ENCODE measurements around the gene MBNL1. TPM values are rescaled to one million over a fixed set of nuclear protein-coding genes. Genes with fewer than 3 reads are reported as not detected.

The MBNL1 gene
- polyA plus RNA-seq, 1 donor from 2014 or later: 12.7 TPM

- Histone ChIP-seq H3K9me3 (ENCODE audit: low read length) (no peaks in the 10 kb centered on the region), H3K4me2 (ENCODE audit: low read length) (no peak overlapping the region), H3K27me3 (ENCODE audit: insufficient read depth, low read depth, low read length) (no peaks in the 10 kb centered on the region), H3F3A (ENCODE audit: insufficient read depth, low read length, poor library complexity, severe bottlenecking) (no peaks in the 10 kb centered on the region), H3K27ac (ENCODE audit: low read length) (no peak overlapping the region), H4K20me1 (ENCODE audit: insufficient read depth) (no peaks in the 10 kb centered on the region), H3K9me2 (ENCODE audit: insufficient read depth, low read length) (no peaks in the 10 kb centered on the region), H2AFZ (ENCODE audit: low read depth, low read length) (no peak overlapping the region), H3K79me2 (replicated peaks; ENCODE audit: insufficient read depth, low read length) (peaks cover 5% of the 10 kb centered on the region), H3K4me3 (ENCODE audit: low read length) (no peak overlapping the region), H3K9ac (ENCODE audit: low read length) (no peak overlapping the region), H3K36me3 (ENCODE audit: insufficient read depth, low read length) (no peaks in the 10 kb centered on the region)
- TF ChIP-seq REST (IDR thresholded peaks at IDR 0.05; ENCODE audit: borderline replicate concordance) (no peak), RAD21 (conservative IDR thresholded peaks at IDR 0.05) (no peak), EZH2 (IDR thresholded peaks at IDR 0.05; ENCODE audit: borderline replicate concordance, insufficient read depth, low read length, poor library complexity, severe bottlenecking) (no peak), MXI1 (conservative IDR thresholded peaks at IDR 0.05; ENCODE audit: poor library complexity, severe bottlenecking) (no peak)
Observed at GRCh38 chr3:152443212-152444023, 174.7 kb downstream of the MBNL1 start.

- Histone ChIP-seq H2AFZ (ENCODE audit: low read depth, low read length) (no peak overlapping the region), H3K4me3 (ENCODE audit: low read length) (no peak overlapping the region), H3K27me3 (ENCODE audit: insufficient read depth, low read depth, low read length) (no peaks in the 10 kb centered on the region), H3K36me3 (ENCODE audit: insufficient read depth, low read length) (no peaks in the 10 kb centered on the region), H3K27ac (ENCODE audit: low read length) (no peak overlapping the region), H3K79me2 (replicated peaks; ENCODE audit: insufficient read depth, low read length) (peaks cover 5% of the 10 kb centered on the region), H3K9me3 (ENCODE audit: low read length) (no peaks in the 10 kb centered on the region), H3K9me2 (ENCODE audit: insufficient read depth, low read length) (no peaks in the 10 kb centered on the region), H4K20me1 (ENCODE audit: insufficient read depth) (no peaks in the 10 kb centered on the region), H3F3A (ENCODE audit: insufficient read depth, low read length, poor library complexity, severe bottlenecking) (no peaks in the 10 kb centered on the region), H3K4me2 (ENCODE audit: low read length) (no peak overlapping the region), H3K9ac (ENCODE audit: low read length) (no peak overlapping the region)
- TF ChIP-seq EP300 (conservative IDR thresholded peaks at IDR 0.05; ENCODE audit: poor library complexity, severe bottlenecking): no peak
- TF ChIP-seq POLR2AphosphoS5 (IDR thresholded peaks at IDR 0.05): no peak
- peak; percentile 87 for TF ChIP-seq RAD21 (conservative IDR thresholded peaks at IDR 0.05)
- TF ChIP-seq TAF1 (IDR thresholded peaks at IDR 0.05; ENCODE audit: low read depth): no peak
- no peak for TF ChIP-seq REST (IDR thresholded peaks at IDR 0.05; ENCODE audit: borderline replicate concordance)
- TF ChIP-seq MXI1 (conservative IDR thresholded peaks at IDR 0.05; ENCODE audit: poor library complexity, severe bottlenecking): peak; percentile 12
- peak; percentile 83 for TF ChIP-seq SMC3 (conservative IDR thresholded peaks at IDR 0.05; ENCODE audit: poor library complexity)
- TF ChIP-seq EZH2 (IDR thresholded peaks at IDR 0.05; ENCODE audit: borderline replicate concordance, insufficient read depth, low read length, poor library complexity, severe bottlenecking): no peak
- peak; percentile 80 for TF ChIP-seq CTCF (IDR thresholded peaks at IDR 0.05; ENCODE audit: poor library complexity, severe bottlenecking)
Observed at GRCh38 chr3:152444029-152444641, 175.4 kb downstream of the MBNL1 start.

All from neural cell (in vitro differentiated cells).